ENCODE data around the gene RGS9.

GRCh38 chr17:65226227-65226626, 89.1 kb downstream of the RGS9 start:
- TF ChIP-seq, protein P1, sequence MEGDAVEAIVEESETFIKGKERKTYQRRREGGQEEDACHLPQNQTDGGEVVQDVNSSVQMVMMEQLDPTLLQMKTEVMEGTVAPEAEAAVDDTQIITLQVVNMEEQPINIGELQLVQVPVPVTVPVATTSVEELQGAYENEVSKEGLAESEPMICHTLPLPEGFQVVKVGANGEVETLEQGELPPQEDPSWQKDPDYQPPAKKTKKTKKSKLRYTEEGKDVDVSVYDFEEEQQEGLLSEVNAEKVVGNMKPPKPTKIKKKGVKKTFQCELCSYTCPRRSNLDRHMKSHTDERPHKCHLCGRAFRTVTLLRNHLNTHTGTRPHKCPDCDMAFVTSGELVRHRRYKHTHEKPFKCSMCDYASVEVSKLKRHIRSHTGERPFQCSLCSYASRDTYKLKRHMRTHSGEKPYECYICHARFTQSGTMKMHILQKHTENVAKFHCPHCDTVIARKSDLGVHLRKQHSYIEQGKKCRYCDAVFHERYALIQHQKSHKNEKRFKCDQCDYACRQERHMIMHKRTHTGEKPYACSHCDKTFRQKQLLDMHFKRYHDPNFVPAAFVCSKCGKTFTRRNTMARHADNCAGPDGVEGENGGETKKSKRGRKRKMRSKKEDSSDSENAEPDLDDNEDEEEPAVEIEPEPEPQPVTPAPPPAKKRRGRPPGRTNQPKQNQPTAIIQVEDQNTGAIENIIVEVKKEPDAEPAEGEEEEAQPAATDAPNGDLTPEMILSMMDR (IDR thresholded peaks at IDR 0.05; ENCODE audit: low read length) = no peak
- TF ChIP-seq EZH2phosphoT487 (IDR thresholded peaks at IDR 0.05; ENCODE audit: low read length) = no peak

All from MM.1S (cell line).